K562 (cell line): ENCODE data around the gene METTL15. TPM values are rescaled to one million over a fixed set of nuclear protein-coding genes. Genes with fewer than 3 reads are reported as not detected.

Experiments used
- ATAC-seq: fragments of 200-7000 bp; cut with Tn5 transposase; 3 replicates; pipeline ENCODE4 v1.9.1; 2020; ENCODE audit warnings: moderate library complexity
- BruUV-seq: library from RNA; stranded (reverse); fragments of 400-500 nt; replicated peaks from 2 replicates; lab custom pipeline; 2021; lab: Mats Ljungman, UMichigan
- CTCF ChIA-PET: fragments of 300-600 bp; formaldehyde crosslinking; extraction: SDS; loops from one replicate; lab custom pipeline; 2021; ENCODE audit warnings: low intra/inter-chr PET ratio; lab: Yijun Ruan, JAX
- POLR2A ChIA-PET: fragments of 300-600, 350-650 bp; sonication (Branson Sonifier 250); formaldehyde crosslinking; extraction: SDS; loops from one replicate; lab custom pipeline; 2021; ENCODE audit warnings: antibody characterized with exemption, inconsistent platforms; lab: Yijun Ruan, JAX
- DNase-seq, 4 experiments: peaks; one replicate each; pipeline versions ENCODE4 v3.0.0 to v3.0.0-alpha.2; 2011 to 2018; ENCODE audit warnings: low spot score in 3 of 4, mixed read lengths in 3 of 4; ENCODE audit errors: extremely low read depth in 1 of 4
- FAIRE-seq: peaks from 2 replicates; lab custom pipeline; 2011; peaks lifted over from hg19 to GRCh38; lab: Jason Lieb, UNC
- H2AFZ ChIP-seq: 2 replicates; pipeline ENCODE4 v1.6.0; 2011; ENCODE audit warnings: low read depth, low read length, control low read depth, inconsistent platforms
- H3K27ac ChIP-seq: fragments of 200-600 bp; 3 replicates; pipeline ENCODE4 v1.8.0; 2011; ENCODE audit warnings: low read depth, mild to moderate bottlenecking, control low read depth, inconsistent platforms, low read length, moderate library complexity, mixed read lengths; ENCODE audit errors: extremely low read depth
- H3K27me3 ChIP-seq, 2 experiments: fragments of 300-600 bp in 1 of 2; 2 replicates in 1 of 2; 3 replicates in 1 of 2; pipeline versions ENCODE4 v1.6.0 to v1.8.0; 2011; ENCODE audit warnings: inconsistent platforms in 2 of 2, low read length in 2 of 2, mild to moderate bottlenecking in 1 of 2, mixed read lengths in 1 of 2, moderate library complexity in 1 of 2; ENCODE audit not compliant: control insufficient read depth in 2 of 2, insufficient read depth in 2 of 2
- H3K36me3 ChIP-seq: fragments of 300-600 bp; 3 replicates; pipeline ENCODE4 v1.8.0; 2011; ENCODE audit warnings: mild to moderate bottlenecking, low read length, inconsistent platforms; ENCODE audit not compliant: control insufficient read depth, insufficient read depth
- H3K4me1 ChIP-seq, 2 experiments: fragments of 200-600 bp in 1 of 2; replicated peaks in 1 of 2; 2 replicates in 1 of 2; 3 replicates in 1 of 2; pipeline versions ENCODE4 v1.5.1 to v1.8.0; 2011; ENCODE audit warnings: inconsistent platforms in 2 of 2, low read length in 2 of 2, mild to moderate bottlenecking in 1 of 2, mixed read lengths in 1 of 2, moderate library complexity in 1 of 2; ENCODE audit not compliant: control insufficient read depth in 2 of 2, insufficient read depth in 2 of 2
- H3K4me2 ChIP-seq: 2 replicates; pipeline ENCODE4 v1.6.1; 2011; ENCODE audit warnings: low read length, control low read depth, inconsistent platforms, mixed read lengths; ENCODE audit not compliant: insufficient read depth
- H3K4me3 ChIP-seq: fragments of 200-600 bp; sonication (generic), shearing (Covaris generic); 2 replicates; pipeline ENCODE4 v1.5.1; 2016; ENCODE audit warnings: control low read depth, inconsistent platforms
- H3K79me2 ChIP-seq: fragments of 200-600 bp; 3 replicates; pipeline ENCODE4 v1.8.0; 2011; ENCODE audit warnings: low read length, inconsistent platforms; ENCODE audit not compliant: control insufficient read depth, insufficient read depth
- H3K9ac ChIP-seq, 2 experiments: 2 replicates each; pipeline versions ENCODE4 v1.6.0 to v1.6.1; 2011; ENCODE audit warnings: low read depth in 2 of 2, low read length in 2 of 2, control low read depth in 1 of 2, inconsistent platforms in 1 of 2, mild to moderate bottlenecking in 1 of 2, mixed read lengths in 1 of 2; ENCODE audit not compliant: insufficient read depth in 1 of 2
- H3K9me1 ChIP-seq: one replicate; pipeline ENCODE4 v1.6.0; 2011; ENCODE audit warnings: inconsistent platforms, mild to moderate bottlenecking, low read length, moderate library complexity; ENCODE audit not compliant: control insufficient read depth, insufficient read depth
- H3K9me3 ChIP-seq: replicated peaks from 2 replicates; pipeline ENCODE4 v1.5.1; 2011; ENCODE audit warnings: low read depth, low read length, inconsistent platforms; ENCODE audit not compliant: control insufficient read depth, insufficient read depth
- H4K20me1 ChIP-seq: replicated peaks from 2 replicates; pipeline ENCODE4 v1.6.1; 2011; ENCODE audit warnings: low read length, inconsistent platforms, mixed read lengths; ENCODE audit not compliant: control insufficient read depth, insufficient read depth
- CBX8 ChIP-seq: fragments of 200-600 bp; sonication (generic); IDR thresholded peaks from 2 replicates; pipeline ENCODE4 v1.6.1; 2012; ENCODE audit warnings: borderline replicate concordance, mixed run types, low read depth, mild to moderate bottlenecking, moderate library complexity, mixed read lengths, low read length, control low read depth, inconsistent platforms; ENCODE audit not compliant: poor library complexity, severe bottlenecking; ENCODE audit errors: extremely low read depth
- CEBPG ChIP-seq, 3 experiments: fragments of 200-800 bp in 1 of 3; sonication (Bioruptor generic) in 1 of 3; sonication (generic) in 1 of 3; formaldehyde crosslinking in 1 of 3; IDR thresholded peaks in 2 of 3; conservative IDR thresholded peaks in 1 of 3; 2 replicates each; pipeline versions ENCODE4 v1.6.1 to v1.8.0; 2016 to 2022; ENCODE audit warnings: missing compliant biosample characterization in 2 of 3, missing genetic modification characterization in 2 of 3, mild to moderate bottlenecking in 1 of 3, missing genetic modification reagents in 1 of 3
- EGR1 ChIP-seq: fragments of 450-650 bp; conservative IDR thresholded peaks from 2 replicates; pipeline ENCODE4 v1.6.1; 2017; ENCODE audit warnings: mild to moderate bottlenecking
- EP400 ChIP-seq: fragments of 450-650 bp; IDR thresholded peaks from 2 replicates; pipeline ENCODE4 v1.6.1; 2017; ENCODE audit warnings: antibody characterized with exemption, mild to moderate bottlenecking, moderate library complexity
- MTA3 ChIP-seq: fragments of 450-650 bp; formaldehyde crosslinking; IDR thresholded peaks from 2 replicates; pipeline ENCODE4 v1.6.1; 2017; ENCODE audit warnings: mild to moderate bottlenecking, borderline replicate concordance
- NR2F6 ChIP-seq: fragments of 450-650 bp; formaldehyde crosslinking; IDR thresholded peaks from 2 replicates; pipeline ENCODE4 v1.4.0; 2020; ENCODE audit warnings: mild to moderate bottlenecking
- RBBP5 ChIP-seq: fragments of 200-600 bp; sonication (generic); IDR thresholded peaks from 2 replicates; pipeline ENCODE4 v1.6.1; 2012; ENCODE audit warnings: borderline replicate concordance, mild to moderate bottlenecking, low read length, control low read depth, inconsistent platforms; ENCODE audit not compliant: insufficient read depth, poor library complexity, severe bottlenecking
- ZNF146 ChIP-seq: IDR thresholded peaks from one replicate; pipeline ENCODE4 v1.6.1; 2018; ENCODE audit warnings: missing compliant biosample characterization; ENCODE audit not compliant: unreplicated experiment
- ZNF274 ChIP-seq: IDR thresholded peaks from 2 replicates; pipeline ENCODE4 v1.6.1; 2011; ENCODE audit warnings: low read depth, mild to moderate bottlenecking, low read length, moderate library complexity, borderline replicate concordance
- ZNF778 ChIP-seq: fragments of 450-650 bp; formaldehyde crosslinking; IDR thresholded peaks from 2 replicates; pipeline ENCODE4 v1.4.0; 2020; ENCODE audit warnings: mild to moderate bottlenecking, moderate library complexity
- WGBS: fragments of 100-300 bp; shearing (Covaris generic); methylation state at CpG from one replicate; pipeline ENCODE4 v1.1.6; 2016; ENCODE audit warnings: low coverage, mixed read lengths; ENCODE audit not compliant: insufficient coverage; ENCODE audit errors: missing lambda C conversion rate; 5-methylcytosine and 5-hydroxymethylcytosine counted together
- in situ Hi-C: fragments of 300-500 bp; cut with MboI; formaldehyde crosslinking; loops from 4 replicates; pipeline ENCODE4 v1.15.0; 2018; ENCODE audit warnings: inconsistent platforms, mixed read lengths
- intact Hi-C: fragments of 100-400 bp; cut with micrococcal nuclease; formaldehyde crosslinking; loops from 2 replicates; pipeline ENCODE4 v1.14.2; 2022
- polyA plus RNA-seq, 8 experiments: library from polyadenylated mRNA; depleted of rRNA in 4 of 8; stranded (reverse) in 5 of 8; unstranded in 3 of 8; fragments of >200 nt; fragmentation: Nextera tagmentation in 2 of 8; fragmentation: Illumina TruSeq in 1 of 8; extraction: Ambion mirVana in 2 of 8; extraction: Trizol in 1 of 8; gene quantifications; 2 replicates each; pipeline versions ENCODE4 v1.2.1 to v1.2.3, GENCODE V29; 2011 to 2014; ENCODE audit warnings: inconsistent platforms in 1 of 8, missing spikeins in 1 of 8
- total RNA-seq, 7 experiments: library from RNA; depleted of rRNA in 6 of 7; stranded (reverse); fragments of >200 nt in 6 of 7; fragmentation: Illumina TruSeq in 2 of 7; extraction: Trizol in 2 of 7; gene quantifications; 2 replicates each; pipeline versions ENCODE4 v1.2.1 to v1.2.3, GENCODE V29; 2011 to 2021; ENCODE audit warnings: low replicate concordance in 1 of 7
- TF ChIP-seq, protein P1 (sequence below): IDR thresholded peaks from 2 replicates; pipeline ENCODE4 v1.6.1; 2012; ENCODE audit warnings: low read depth, low read length, improper control_type of control experiment, borderline replicate concordance
- TF ChIP-seq, protein P2 (sequence below): sonication (generic); formaldehyde crosslinking; IDR thresholded peaks from 2 replicates; pipeline ENCODE4 v1.8.0; 2023; ENCODE audit warnings: missing genetic modification reagents, mild to moderate bottlenecking, borderline replicate concordance

The METTL15 gene
- total and polyA plus RNA-seq, 9 of the 15 experiments (the other 6 are each of a cell fraction or from before 2014, with no cell fraction given): 10.7 to 21.7 (median 15.9) TPM

DNA sequence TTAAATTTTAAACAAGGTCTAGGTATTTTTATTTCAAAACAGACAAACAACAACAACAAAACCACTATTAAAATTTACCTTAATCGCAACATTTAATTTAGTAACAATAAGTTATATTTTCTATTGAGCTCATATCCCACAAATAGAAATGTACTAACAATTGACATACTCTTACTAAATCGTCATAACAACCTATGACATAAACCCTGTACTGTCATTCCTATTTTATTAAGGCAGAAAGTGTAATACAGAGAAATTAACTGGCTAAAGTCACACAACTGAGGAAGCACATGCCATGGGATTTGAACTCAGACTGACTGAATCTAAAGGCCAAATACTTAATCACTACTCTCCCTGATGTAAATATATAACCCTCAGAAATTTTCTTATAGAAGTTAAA is 3.2 kb upstream of the METTL15 start (continued):
- TF ChIP-seq MTA3: no peak

DNA sequence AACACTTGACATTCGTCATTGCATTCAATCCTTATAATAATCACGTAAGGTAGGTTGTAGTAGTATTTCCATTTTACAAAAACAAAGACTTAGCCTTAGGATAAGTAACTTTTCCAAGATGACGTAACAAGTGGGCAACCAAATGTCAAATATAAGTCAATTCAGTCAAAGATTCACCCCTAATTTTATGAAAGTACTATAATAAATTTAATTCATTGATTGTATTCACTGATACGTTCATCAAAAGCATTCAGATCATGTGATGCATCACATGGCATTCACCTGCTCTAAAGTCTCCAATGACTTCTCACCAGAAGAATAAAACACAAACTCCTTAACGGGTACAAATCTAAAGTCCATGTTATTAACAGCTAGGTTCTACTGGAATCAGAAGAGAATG is 2.3 kb upstream of the METTL15 start:
- Histone ChIP-seq H3K27me3 (no peaks in the 10 kb centered on the region), H3K9me1 (no peaks in the 10 kb centered on the region), H3K4me1 (peaks cover 0 to 4% of the 10 kb centered on the region in 2 experiments; a peak in 3 of 5 replicates), H3K4me3 (peak overlapping the region; percentile 78), H3K9ac (peak overlapping the region in 1 of 2 experiments; percentile 98; a peak in 2 of 4 replicates), H4K20me1 (no peaks in the 10 kb centered on the region), H3K4me2 (peak overlapping the region; percentile 98), H2AFZ (peak overlapping the region; percentile 22), H3K9me3 (no peaks in the 10 kb centered on the region), H3K36me3 (peaks cover 3% of the 10 kb centered on the region; the same call in 1 of the 3 replicates), H3K27ac (peak overlapping the region; percentile 40; the same call in 2 of the 3 replicates), H3K79me2 (peaks cover 98% of the 10 kb centered on the region)
- DNase-seq (no peak), ATAC-seq (no peak), FAIRE-seq (no peak)
- CTCF ChIA-PET: no interaction called here
- WGBS: 4% methylated on average over 5 of the region's 5 CpGs
- in situ Hi-C loops (no loop called here), intact Hi-C loops (no loop called here)
- POLR2A ChIA-PET: interaction anchor here (1.1 to 2.8 kb wide), 4 partner anchors 9 to 27 kb away, joined by 3 to 21 read pairs (median 4); no protein-coding TSS in a partner anchor
- BruUV-seq: no TSS peak
- no peak for TF ChIP-seq ZNF274
- no peak for TF ChIP-seq ZNF146 (CRISPR knock-in tag)
- no peak for TF ChIP-seq CEBPG (CRISPR knock-in tag; IDR thresholded peaks at IDR 0.05)
- TF ChIP-seq CEBPG (tag; conservative IDR thresholded peaks at IDR 0.05 in 1 of 2, IDR thresholded peaks at IDR 0.05 in 1 of 2): peak; percentile 66 to 70
- TF ChIP-seq EP400: 0 out of 2 replicates have a peak, but pooled peaks have one; percentile 5
- no peak for TF ChIP-seq RBBP5
- TF ChIP-seq, protein P1, sequence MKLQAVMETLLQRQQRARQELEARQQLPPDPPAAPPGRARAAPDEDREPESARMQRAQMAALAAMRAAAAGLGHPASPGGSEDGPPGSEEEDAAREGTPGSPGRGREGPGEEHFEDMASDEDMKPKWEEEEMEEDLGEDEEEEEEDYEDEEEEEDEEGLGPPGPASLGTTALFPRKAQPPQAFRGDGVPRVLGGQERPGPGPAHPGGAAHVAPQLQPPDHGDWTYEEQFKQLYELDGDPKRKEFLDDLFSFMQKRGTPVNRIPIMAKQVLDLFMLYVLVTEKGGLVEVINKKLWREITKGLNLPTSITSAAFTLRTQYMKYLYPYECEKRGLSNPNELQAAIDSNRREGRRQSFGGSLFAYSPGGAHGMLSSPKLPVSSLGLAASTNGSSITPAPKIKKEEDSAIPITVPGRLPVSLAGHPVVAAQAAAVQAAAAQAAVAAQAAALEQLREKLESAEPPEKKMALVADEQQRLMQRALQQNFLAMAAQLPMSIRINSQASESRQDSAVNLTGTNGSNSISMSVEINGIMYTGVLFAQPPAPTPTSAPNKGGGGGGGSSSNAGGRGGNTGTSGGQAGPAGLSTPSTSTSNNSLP: peak; percentile 52; the same call in 1 of the 2 replicates
- TF ChIP-seq, protein P2, sequence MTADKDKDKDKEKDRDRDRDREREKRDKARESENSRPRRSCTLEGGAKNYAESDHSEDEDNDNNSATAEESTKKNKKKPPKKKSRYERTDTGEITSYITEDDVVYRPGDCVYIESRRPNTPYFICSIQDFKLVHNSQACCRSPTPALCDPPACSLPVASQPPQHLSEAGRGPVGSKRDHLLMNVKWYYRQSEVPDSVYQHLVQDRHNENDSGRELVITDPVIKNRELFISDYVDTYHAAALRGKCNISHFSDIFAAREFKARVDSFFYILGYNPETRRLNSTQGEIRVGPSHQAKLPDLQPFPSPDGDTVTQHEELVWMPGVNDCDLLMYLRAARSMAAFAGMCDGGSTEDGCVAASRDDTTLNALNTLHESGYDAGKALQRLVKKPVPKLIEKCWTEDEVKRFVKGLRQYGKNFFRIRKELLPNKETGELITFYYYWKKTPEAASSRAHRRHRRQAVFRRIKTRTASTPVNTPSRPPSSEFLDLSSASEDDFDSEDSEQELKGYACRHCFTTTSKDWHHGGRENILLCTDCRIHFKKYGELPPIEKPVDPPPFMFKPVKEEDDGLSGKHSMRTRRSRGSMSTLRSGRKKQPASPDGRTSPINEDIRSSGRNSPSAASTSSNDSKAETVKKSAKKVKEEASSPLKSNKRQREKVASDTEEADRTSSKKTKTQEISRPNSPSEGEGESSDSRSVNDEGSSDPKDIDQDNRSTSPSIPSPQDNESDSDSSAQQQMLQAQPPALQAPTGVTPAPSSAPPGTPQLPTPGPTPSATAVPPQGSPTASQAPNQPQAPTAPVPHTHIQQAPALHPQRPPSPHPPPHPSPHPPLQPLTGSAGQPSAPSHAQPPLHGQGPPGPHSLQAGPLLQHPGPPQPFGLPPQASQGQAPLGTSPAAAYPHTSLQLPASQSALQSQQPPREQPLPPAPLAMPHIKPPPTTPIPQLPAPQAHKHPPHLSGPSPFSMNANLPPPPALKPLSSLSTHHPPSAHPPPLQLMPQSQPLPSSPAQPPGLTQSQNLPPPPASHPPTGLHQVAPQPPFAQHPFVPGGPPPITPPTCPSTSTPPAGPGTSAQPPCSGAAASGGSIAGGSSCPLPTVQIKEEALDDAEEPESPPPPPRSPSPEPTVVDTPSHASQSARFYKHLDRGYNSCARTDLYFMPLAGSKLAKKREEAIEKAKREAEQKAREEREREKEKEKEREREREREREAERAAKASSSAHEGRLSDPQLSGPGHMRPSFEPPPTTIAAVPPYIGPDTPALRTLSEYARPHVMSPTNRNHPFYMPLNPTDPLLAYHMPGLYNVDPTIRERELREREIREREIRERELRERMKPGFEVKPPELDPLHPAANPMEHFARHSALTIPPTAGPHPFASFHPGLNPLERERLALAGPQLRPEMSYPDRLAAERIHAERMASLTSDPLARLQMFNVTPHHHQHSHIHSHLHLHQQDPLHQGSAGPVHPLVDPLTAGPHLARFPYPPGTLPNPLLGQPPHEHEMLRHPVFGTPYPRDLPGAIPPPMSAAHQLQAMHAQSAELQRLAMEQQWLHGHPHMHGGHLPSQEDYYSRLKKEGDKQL (CRISPR knock-in tag): no peak
- no peak for TF ChIP-seq ZNF778 (CRISPR knock-in tag)
- no peak for TF ChIP-seq NR2F6 (CRISPR knock-in tag)
- no peak for TF ChIP-seq EGR1
- TF ChIP-seq CBX8: no peak
